ENCODE results near the gene UIMC1. TPM values are rescaled to one million over a fixed set of nuclear protein-coding genes. Genes with fewer than 3 reads are reported as not detected.

The UIMC1 gene
- total RNA-seq = 16.9 and 22.5 TPM in 2 replicates

DNA sequence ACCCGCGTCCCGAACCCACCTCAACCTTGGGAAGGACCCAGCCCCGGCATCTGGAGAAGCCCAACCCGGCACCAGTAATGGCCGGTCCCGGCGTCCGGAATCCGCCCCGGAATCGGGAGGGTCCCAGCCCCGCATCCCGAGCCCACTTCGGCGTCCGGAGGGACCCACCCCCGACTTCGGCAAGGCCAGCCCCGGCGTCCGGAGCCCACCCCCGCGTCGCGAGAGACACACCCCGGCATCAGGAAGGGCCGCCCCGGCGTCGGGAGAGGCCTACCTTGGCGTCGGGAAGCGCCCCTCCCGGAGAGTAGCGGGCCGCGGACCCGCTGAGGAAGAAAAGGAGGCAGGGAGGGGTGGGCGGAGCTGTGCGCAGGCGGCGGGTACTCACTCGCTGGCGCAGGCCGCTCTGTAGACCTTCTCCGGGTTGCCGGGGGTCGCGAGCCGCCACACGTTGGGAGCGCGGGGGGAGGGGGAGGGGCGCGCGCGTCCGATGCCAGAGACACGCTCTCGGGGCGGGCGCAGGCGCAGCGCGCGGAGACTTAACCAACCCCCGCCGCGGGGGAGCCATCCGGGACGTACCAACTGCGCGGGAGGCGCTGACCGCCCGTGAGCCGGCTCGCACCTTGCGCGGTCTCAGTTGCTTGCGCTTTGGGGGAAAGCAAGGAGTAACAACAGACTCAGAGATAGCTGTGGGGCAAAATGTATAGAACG, at the start of gene UIMC1:
Gene UIMC1 (minus strand): TSS at position 515 of the 708 bp plus-strand sequence. CDS start 24,164 bp downstream, outside the sequence.

DNA sequence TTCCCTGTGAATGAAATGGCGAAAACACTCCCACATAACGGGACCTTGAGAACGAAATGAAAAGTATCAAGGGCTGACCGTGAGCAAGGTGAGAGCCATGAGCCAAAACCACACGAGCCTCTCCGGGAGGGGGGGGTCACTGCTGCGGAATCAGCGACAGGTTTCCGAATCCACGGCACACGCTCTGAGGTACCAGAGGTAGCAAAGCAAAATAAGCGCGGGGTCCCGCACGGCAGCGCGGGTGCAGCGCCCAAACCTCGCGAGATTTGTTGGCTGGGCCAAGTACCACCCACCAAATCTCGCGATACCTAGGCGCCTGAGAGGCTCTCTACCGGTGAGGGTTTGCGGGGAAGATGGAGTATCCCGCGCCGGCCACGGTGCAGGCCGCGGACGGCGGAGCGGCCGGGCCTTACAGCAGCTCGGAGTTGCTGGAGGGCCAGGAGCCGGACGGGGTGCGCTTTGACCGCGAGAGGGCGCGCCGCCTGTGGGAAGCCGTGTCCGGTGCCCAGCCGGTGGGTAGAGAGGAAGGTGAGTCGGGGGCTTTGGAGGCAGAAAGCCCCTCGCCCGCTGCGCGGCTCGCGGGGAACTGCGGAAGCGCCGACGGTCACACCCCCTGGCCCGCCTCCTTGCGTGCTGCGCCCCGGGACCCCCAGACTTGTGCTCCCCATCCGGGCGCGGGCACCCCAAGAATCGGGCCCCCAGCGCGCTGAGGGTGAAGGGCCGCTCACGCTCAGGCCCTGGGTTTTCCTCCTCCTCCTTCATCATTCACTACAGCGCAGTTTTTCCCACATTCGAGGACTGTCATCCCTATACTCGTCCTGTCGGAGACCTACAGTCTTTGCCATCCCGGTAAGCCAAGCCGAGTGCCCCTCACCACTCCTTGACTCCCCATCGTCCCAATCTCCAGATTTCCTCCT, 16.1 kb upstream of the UIMC1 start, which contains the start of gene ZNF346:
Gene ZNF346 (plus strand): TSS at position 311 of the 917 bp plus-strand sequence. CDS start 43 bp downstream, at position 354.

DNA sequence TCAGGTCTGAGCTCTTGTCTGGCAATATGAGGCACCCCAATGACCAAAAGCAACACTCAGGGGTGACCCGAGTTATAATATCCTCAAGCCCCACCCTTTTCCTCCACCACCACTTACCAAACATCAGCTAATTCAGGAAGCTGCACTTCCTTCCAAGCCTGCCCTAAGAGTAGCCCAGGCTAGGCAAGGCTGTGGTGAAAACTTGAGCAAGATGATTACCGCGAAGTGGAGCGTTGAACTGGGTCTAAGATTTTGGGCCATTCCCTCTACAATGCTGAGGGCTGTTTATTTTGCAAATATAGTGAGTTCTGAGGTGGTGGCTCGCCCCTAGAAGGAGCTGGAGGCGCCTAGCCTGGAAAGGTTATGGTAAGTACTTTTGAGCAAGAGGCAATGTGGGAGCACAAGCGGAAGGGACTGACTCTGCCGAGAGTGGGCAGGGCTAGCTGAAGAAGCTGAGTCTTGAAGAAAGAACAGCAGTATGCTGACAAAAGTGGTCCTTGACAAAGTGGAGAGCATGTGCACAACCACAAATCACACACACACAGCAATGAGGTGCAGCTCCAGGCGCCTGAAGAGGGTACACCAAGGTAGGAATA, 107.2 kb downstream of the UIMC1 start, which contains the start of gene HK3:
Gene HK3 (minus strand): TSS at position 51 of the 596 bp plus-strand sequence. CDS start 3,187 bp downstream, outside the sequence.

Other genes starting within 250 kb of the UIMC1 start
- 0.05 TPM in 1 of 2 replicates, not detected in the other for gene UNC5A, start 196.2 kb downstream of the UIMC1 start, total RNA-seq
- not detected in 2 replicates for gene HK3, start 107.4 kb downstream of the UIMC1 start, total RNA-seq
- gene ZNF346, start 15.9 kb upstream of the UIMC1 start, total RNA-seq = 7.0 and 11.9 TPM in 2 replicates
- 1.3 and 2.1 TPM in 2 replicates for gene FGFR4, start 80.1 kb upstream of the UIMC1 start, total RNA-seq
- 22.3 and 24.3 TPM in 2 replicates for gene NSD1, start 127.0 kb upstream of the UIMC1 start, total RNA-seq

Data from airway epithelial cell (primary cell).